GM10248 (cell line): ENCODE measurements around the gene C19orf33.
A peak's percentile ranks its signal among the peaks of the same experiment; 100 is the strongest.

Source experiments
- CTCF ChIA-PET: fragments of 300-600 bp; sonication (Branson Sonifier 250); formaldehyde crosslinking; extraction: SDS; loops from one replicate; lab custom pipeline; 2021; ENCODE audit warnings: antibody characterized with exemption; lab: Yijun Ruan, JAX
- POLR2A ChIA-PET: fragments of 350-650 bp; sonication (Branson Sonifier 250); formaldehyde crosslinking; extraction: SDS; loops from one replicate; lab custom pipeline; 2020; ENCODE audit warnings: antibody characterized with exemption; lab: Yijun Ruan, JAX
- DNase-seq: peaks from one replicate; pipeline ENCODE4 v3.0.0; 2012; ENCODE audit errors: extremely low spot score
- TF ChIP-seq, protein P1 (sequence below): IDR thresholded peaks from 2 replicates; pipeline ENCODE4 v1.5.1; 2012; ENCODE audit warnings: mild to moderate bottlenecking, low read depth; ENCODE audit errors: extremely low read depth, missing control alignments, control extremely low read depth

Gene C19orf33

DNA sequence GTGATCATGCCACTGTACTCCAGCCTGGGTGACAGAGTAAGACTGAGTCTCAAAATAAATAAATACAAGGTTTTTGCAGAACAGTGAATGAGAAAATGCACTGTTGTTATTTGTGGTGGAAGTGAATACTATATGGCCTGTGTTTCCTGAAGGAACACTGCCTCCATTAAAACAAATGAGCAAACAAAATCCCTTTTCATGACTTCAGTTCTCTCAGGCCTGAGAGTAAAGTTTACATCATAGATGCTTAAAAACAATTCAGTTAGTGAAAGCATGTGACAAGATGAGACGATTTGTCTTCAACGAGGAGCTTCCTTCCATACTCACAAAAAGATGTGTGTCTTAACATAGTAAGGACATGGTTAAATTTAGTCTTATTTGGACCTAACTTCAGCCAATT lies 25.3 kb upstream of the C19orf33 start:
- TF ChIP-seq, protein P1, sequence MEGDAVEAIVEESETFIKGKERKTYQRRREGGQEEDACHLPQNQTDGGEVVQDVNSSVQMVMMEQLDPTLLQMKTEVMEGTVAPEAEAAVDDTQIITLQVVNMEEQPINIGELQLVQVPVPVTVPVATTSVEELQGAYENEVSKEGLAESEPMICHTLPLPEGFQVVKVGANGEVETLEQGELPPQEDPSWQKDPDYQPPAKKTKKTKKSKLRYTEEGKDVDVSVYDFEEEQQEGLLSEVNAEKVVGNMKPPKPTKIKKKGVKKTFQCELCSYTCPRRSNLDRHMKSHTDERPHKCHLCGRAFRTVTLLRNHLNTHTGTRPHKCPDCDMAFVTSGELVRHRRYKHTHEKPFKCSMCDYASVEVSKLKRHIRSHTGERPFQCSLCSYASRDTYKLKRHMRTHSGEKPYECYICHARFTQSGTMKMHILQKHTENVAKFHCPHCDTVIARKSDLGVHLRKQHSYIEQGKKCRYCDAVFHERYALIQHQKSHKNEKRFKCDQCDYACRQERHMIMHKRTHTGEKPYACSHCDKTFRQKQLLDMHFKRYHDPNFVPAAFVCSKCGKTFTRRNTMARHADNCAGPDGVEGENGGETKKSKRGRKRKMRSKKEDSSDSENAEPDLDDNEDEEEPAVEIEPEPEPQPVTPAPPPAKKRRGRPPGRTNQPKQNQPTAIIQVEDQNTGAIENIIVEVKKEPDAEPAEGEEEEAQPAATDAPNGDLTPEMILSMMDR = no peak
- no peak for DNase-seq
- POLR2A ChIA-PET = interaction anchor here (0.6 kb wide), 1 partner anchor 75 kb away, joined by 3 read pairs; no protein-coding TSS in a partner anchor
- CTCF ChIA-PET = interaction anchor here (0.9 kb wide), 1 partner anchor 12 kb away, joined by 3 read pairs; no protein-coding TSS in a partner anchor

DNA sequence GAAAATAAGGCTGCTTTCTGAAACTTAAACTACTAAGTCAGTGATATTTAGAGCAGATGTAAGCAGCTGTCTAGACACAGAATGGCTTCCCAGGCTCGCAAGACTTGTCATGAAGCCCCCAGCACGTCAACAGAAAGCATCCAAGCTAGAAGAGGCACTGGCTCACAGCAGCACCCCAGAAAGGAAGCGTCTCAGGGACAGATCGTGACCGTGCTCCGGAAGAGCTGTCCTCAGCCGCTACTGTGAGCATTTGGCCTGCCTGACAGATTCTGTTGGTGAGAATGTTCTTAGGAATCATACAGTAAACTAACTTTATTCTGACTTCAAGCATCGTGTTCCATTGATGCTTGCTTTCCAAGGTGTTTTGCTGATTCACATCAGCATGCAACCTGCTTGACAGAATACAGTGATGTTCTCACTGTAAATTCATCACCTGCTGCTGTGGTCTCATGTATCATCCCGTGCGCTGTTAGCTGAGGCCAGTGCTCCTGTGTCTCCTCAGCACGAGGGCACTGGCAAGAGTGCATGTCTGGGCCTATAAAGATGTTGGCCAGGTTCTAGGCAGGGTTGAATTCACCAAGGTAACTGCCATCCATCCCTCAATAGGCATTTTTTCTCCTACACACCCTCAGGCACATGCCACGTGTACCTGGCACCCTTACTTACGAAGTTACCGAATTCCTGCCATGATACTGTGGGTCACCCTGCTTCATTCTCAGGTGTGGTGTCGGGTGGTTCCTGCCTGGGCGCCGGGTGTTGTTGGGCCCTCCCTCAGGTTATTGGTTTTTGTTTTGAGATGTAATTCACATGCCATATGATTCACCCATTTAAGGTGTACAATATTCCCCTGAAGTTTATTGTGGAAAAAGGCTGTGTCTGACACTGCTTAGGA lies 23.8 kb upstream of the C19orf33 start:
- ChIA-PET CTCF (interaction anchor here (0.9 to 1.3 kb wide), 2 partner anchors 12 to 14 kb away, joined by 3 to 4 read pairs; no protein-coding TSS in a partner anchor), POLR2A (no interaction called here)
- TF ChIP-seq, protein P1 = no peak
- DNase-seq = no peak

GRCh38 chr19:38281811-38282566 lies 22.1 kb upstream of the C19orf33 start:
- ChIA-PET POLR2A (no interaction called here), CTCF (interaction anchor here (0.8 to 1.9 kb wide), 2 partner anchors 16 kb away, joined by 4 to 6 read pairs; no protein-coding TSS in a partner anchor)
- no peak for DNase-seq
- TF ChIP-seq, protein P1 = no peak

GRCh38 chr19:38283271-38283670 lies 20.8 kb upstream of the C19orf33 start:
- TF ChIP-seq, protein P1 = no peak
- POLR2A ChIA-PET = interaction anchor here (0.6 kb wide), 2 partner anchors 49 to 288 kb away, joined by 3 to 6 read pairs; no protein-coding TSS in a partner anchor
- DNase-seq = no peak
- CTCF ChIA-PET = interaction anchor here (1.9 kb wide), 1 partner anchor 17 kb away, joined by 6 read pairs; no protein-coding TSS in a partner anchor

DNA sequence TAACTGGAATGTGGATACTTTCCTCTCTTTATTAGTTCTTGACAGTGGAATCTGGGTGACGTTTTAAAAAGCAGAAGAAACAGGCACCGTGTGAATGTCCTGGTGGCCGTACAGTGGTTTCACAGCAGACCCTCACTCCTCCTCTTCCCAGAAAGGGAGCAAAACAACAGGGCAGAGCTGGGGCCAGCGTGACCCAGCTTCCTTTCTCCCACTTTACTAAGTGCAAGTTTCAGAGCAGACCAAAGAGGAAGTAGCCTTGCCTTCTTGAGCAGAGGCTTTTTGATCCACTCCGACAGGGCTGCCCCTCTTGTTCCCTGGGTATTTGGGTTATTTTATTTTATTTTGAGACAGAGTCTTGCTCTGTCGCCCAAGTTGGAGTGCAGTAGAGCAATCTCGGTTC lies 19.6 kb upstream of the C19orf33 start:
- POLR2A ChIA-PET = no interaction called here
- TF ChIP-seq, protein P1 = no peak
- DNase-seq = peak; percentile 65
- CTCF ChIA-PET = interaction anchor here (1.0 to 1.4 kb wide), 3 partner anchors 14 to 118 kb away, joined by 3 to 5 read pairs (median 4); partner anchors contain the start of gene FAM98C

DNA sequence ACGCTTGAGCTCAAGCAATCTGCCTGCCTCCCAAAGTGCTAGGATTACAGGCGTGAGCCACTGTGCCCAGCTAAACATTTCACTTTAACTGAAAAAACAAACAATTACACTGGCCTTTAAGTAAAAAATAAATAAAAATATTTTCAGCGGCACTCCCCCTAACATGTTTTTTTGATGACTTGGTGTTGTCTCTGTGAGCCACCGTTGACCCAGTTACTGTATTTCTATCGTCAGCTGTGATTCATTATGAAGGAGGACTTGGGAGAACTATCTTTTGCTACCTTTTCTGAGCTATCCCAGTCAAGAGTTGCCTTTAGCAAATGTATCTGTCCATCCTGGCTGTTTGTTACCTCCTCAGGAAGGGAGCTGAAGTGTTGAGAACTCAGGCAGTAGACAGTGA lies 18.5 kb upstream of the C19orf33 start:
- DNase-seq = no peak
- POLR2A ChIA-PET = no interaction called here
- TF ChIP-seq, protein P1 = no peak
- CTCF ChIA-PET = interaction anchor here (1.2 to 1.5 kb wide), 3 partner anchors 13 to 117 kb away, joined by 3 to 5 read pairs (median 4); partner anchors contain the start of gene FAM98C
